Thoracic aorta endothelial cell (primary cell): ENCODE results near the gene FSHB. TPM values are rescaled to one million over a fixed set of nuclear protein-coding genes. Genes with fewer than 3 reads are reported as not detected.

Source experiments
- total RNA-seq: library from RNA; depleted of rRNA; stranded (reverse); fragments of >200 nt; gene quantifications from 2 replicates; pipeline ENCODE4 v1.2.3, GENCODE V29; 2012

The FSHB gene
- total RNA-seq: not detected in 2 replicates

DNA sequence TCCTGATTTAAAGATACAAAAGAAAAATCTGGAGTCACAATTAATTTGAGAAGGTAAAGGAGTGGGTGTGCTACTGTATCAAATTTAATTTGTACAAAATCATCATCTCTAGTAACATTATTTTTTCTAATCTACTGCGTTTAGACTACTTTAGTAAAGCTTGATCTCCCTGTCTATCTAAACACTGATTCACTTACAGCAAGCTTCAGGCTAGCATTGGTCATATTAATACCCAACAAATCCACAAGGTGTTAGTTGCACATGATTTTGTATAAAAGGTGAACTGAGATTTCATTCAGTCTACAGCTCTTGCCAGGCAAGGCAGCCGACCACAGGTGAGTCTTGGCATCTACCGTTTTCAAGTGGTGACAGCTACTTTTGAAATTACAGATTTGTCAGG, at the start of gene FSHB:
Gene FSHB (plus strand): TSS at position 301 of the 400 bp plus-strand sequence. CDS start 889 bp downstream, outside the sequence.

Other genes starting within 250 kb of the FSHB start
- gene KCNA4, start 214.0 kb upstream of the FSHB start, total RNA-seq: not detected in 2 replicates
- 24.2 and 25.4 TPM in 2 replicates for gene ARL14EP, start 92.1 kb downstream of the FSHB start, total RNA-seq